DMS79 treated with DMSO at 0.1 percent for 48 hours (cell line): ENCODE results near the gene AGAP3.

Experiments
- DNase-seq: peaks from one replicate; lab custom pipeline; 2025; lab: John Stamatoyannopoulos, UW

Gene AGAP3

DNA sequence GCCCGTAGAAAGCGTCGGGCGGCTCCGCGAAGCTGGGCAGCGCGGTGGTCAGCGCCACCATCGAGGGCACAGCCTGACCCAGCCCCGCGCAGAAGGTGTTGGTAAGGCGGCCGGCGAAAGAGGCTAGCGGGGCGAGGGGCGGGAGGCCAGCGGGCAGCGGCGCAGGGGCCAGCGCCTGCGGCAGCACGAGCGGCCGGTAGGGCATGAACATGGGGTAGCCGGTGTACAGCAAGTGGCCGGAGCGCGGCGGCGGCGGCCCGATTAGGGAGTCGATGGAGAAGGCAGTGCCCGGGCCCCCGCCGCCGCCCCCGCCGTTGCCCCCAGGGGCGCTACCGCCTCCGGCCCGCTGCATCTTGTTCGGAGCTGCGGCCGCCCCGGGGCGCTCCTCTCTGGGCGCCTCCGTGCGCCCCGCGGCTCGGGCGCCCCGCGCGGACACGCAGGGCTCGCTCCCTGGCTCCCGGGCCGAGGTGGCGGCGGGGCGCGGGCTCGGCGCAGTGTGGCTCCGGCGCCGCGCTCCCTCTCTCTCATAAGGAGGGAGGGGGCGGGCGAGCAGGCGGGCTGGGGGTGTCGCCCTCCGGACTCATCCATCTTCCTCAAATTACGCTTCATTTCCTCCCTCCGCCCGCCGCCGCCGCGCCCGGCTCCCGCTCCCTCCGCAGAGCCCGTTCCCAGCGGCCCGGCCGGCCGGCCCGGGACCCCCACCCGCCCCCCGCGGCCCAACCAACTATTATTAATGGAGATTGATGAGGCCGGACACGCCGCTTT, 81.1 kb downstream of the AGAP3 start, which contains the start of gene GBX1:
GBX1 (minus strand) TSS at position 498 of the 765 bp plus-strand sequence; CDS start at position 352, 146 bp downstream.
- DNase-seq: no peak

DNA sequence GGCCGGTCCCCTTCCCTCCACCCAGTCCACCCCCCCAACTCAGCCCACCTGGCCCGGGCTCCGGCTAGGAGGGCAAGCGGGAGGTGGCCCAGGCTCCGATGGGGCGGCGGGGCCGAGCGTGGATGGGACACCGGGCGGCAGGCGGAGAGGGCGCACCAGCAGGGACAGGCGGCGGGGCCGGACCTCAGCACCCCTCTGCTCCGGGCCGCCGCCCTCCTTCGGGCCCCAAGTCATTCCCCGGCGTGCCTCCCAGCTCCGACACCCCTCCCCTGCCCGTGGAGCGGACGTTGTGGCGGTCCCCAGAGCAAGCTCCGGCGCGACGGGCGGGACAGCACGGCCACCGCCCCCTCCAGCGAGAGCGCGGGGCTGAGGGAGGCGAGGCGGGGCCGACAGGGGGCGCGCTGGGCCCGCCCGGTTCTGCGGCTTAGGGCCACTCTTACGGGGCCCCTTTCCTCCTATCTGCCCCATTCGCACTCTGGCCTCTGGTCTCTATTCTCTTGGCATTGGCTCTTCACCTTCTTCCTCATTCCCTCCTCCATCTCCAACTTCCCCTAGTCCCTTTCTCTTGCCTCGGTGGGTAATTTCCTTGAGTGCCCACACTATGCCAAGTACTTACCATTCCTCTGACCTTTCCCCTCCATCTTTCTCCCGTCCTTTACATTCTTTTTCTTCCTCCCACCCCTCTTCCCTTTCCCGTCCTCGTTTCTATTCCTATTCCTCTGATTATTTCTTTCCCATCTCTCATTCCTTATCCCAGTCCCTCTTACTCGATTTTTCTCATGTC, 81.9 kb downstream of the AGAP3 start:
- no peak for DNase-seq

DNA sequence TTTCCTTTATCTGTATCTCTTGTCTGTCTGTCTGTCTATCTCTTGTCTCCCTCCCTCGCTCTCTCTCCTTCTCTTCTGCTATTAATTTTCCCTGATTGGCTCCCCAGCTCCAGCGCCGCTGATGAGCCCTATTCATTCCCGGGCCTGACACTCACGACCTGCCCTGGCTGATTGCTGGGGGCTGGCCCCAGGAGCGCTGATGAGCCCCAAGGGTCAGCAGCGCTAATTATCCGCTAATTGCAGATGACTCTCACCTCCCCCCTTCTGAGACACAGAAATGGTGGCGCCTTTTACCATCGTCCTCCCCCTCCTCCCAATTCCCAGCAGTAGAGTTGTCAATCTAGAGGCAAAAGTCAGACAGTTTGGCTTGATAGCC, 82.5 kb downstream of the AGAP3 start:
- no peak for DNase-seq

DNA sequence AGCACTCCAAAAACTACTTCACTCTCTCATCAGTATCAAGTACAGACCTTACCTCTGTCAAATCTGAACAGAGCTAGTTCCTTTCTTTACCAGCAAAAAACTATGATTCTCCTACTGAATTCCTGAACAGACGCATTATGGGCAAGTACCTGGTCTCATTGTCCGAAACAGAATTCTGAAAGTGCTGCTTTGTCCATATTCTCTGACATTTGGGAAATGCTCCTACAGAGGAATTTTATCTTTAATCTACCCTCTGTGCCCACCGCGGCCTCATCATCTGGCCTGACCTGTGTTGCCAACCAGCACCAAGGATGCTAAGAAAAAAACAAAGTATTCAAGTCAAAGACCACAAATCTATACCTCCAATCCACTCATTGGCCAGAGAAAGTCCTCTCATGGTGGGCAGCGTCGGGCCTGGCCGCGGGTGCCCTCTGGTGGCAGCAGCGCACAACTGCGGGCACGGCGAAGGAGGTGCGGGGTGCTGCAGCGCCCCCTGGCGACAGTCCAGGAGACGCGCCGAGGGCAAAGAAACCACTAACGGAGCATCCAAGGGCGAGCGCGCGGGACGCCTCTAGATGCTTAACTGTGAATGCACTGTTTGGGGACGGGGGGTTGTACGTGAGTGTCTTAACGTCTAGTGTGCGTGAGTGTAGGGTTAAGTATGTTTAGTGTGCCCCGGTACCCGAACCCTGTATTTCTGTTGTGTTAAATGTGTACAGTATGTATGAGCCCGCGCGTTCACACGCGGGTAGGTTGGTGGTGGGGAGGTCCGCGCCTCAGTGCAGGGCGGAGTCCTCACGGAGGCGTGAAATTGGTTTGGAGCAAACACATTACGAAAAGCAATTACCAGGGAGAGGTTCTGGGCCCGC, 86.2 kb downstream of the AGAP3 start:
- DNase-seq: peak; percentile 24

DNA sequence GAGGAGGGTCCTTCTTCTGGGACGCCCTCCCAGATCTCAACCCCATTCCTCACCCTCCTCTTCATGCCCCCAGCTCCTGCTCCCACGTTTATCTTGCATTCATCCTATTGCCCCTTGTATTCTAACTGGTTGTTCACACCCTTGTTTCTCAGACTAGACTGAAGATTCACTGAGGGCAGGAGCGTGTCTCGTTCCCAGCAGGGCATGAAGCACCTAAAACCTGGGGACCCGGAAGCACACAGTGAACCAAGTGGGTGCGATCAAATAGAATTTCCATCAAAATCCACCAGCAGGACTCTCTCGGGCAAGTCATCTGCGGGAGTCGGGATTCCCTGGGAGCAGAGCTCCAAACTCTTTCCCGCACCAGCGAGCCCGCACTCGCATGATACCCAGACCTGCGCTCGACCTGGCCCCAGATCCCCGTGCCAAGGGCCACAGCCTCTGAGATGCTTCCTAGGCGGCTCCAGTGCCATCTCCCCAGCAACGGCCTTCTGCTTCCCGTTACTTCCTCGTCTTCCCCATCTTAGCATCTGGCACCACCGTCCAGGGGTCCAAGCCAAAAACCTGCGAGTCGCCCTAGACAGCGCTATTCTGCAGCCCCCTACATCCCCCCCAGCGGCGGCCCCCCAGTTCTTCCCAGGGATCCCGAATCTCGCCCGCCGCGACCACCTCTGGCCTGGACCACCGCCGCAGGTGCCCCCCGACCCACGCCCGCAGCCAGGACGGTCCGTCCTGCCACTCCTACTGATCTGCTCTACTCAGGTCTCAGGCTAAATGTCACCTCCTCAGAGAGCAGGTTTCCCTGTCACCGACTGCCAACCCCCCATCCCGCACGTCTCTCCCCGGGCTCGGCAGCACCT, 87.3 kb downstream of the AGAP3 start:
- DNase-seq: no peak

DNA sequence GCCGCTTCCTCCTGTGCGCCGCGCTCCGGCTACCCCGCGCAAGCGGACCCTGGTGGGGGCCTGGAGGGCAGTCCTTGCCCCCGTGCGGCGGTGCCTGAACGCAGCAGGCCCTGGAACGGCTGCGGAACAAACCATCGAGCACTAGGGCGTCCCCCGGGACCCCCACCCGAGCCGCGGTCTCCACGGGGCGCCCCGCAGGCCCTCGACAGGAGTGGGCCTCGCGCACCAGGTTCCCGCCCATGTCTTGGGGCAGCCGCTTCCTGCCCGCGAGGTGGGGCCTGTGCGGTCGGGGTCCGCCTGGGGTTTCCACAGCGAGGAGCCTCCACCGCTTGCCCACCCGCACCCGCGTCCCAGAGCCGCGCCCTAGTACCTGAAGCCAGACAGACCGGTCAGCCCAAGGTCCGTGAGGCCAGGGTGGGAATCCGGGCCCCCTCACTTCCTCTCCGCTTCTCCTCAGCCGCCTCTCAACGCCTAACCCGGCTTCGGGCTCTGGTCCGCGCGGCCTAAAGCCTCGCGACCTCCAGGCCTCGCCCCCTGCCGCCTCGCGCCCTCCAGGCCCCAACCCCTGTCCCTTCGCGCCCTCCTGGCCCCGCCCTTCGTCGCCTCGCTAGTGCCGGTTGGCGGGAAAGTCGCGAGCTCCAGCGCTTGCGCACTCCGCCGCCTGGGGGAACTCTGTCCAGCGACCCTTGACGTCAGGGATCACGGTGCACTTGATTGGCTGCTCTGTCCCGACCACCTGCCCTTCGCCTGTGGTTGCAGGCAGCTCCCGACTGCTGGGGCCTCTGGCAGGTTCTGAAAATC, 88.2 kb downstream of the AGAP3 start:
- no peak for DNase-seq

DNA sequence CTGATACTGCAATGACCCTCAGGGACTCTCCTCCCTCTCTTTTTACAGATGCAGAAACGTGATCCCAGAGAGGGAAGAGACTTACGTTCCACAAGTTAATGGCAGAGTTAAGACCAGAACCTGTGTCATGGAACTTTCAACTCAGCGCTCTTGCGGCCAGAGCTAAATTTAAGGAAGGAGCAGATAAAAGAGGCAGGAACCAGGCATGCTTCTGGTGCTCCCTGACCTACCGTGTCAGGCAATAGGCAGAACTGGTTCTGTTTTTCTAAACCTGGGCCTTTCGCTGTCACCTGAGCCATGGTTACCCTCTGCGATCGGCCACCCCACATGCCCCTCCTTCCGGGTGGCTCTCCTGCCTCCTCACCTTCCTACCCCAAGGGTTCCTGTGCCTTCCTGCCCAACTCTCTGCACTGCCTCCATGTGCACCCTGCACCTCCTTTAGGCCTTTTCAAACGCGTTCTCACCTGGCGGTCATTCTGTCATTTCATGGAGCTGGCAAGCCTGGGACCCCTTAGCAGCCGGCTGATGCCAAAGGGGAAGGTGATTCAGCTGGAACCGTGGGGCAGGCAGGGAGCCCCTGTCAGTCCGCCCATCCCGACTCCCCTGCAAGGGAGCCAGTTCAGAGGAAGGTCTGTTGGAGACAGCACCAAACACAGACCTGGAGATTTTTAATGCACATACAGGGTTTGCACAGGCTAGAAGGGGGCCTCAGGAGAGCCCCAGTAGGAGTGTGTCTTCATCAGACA, 88.9 kb downstream of the AGAP3 start:
- DNase-seq: no peak

DNA sequence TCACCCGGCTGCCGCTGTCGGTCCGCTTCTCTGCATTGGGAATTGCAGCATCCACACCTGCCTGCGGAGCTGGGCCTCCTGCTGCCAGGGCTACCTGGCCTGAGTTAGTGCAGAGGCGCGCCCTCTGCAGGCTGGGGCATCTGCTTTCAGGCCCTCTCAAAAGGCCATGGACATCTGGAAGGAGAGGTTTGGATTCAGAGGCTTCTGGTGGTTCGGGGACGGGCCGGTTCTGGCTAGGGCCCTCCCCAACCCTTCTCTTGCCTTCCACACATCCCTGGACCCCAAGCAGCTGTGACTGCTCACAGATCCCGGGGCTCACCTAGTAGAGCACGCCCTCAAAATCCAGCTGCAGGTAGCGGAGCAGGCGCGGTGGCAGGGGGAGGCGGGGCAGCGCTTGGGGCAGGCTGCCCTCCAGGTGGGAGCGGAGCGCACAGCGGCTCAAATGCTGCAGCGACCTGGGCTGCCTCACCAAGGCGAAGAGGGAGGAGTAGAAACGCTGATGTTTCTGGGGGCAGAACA, 89.6 kb downstream of the AGAP3 start:
- no peak for DNase-seq

DNA sequence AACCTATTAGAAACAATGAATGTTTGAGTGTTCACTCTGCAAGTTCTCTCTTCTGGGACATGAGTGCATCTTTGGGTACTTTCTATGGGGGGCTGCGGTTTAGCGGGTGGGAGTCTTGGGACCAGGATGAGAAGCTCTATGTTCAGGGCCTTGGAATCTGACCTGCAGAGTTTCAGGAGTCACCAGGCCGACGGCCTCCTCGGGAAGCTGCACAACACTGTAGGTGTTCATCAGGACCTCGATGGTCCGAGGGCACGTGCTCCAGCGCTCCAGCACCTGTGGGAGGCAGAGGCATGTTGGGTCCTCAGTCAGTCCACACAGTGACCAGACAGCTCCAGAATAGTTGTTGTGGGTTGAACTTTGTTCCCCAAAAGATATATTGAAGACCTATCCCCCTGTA, 90.1 kb downstream of the AGAP3 start:
- DNase-seq: no peak

DNA sequence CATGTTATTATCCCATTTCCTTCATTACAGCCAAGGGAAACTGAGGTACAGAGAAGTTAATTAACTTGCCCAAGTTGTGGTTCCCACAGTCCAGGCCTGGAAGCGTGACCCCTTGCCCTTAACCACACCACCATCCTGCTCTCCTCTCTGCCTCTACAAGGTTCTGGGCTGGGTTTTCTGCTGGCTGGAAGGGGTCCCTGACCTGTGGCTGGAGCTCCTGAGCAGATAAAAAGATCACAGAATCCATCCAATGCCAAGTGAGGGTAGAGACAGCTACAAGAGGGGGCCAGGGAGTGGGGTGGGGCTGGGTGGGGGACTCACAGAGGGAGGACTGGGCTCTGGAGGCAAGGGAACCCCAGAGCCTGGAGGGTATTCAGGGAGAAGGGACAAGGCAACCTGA, 91.0 kb downstream of the AGAP3 start:
- DNase-seq: no peak

DNA sequence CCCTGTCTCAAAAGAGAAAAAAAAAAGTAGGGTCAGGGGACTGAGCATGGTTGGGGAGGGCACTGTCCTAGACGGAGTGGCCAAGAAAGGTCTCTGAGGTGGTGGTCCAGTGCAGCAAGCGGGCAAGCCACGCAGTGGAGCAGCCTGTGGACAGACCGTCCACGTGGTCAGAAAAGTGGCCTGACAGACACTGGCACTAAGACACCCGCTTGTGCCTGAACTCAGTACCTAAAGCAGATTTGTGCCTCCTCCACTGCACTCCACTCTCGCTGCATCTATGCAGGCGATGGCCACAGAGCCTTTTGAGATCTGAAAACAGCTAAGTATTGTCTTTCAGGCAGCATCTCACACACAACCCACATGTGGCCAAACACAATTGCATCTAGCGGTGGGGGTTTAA, 92.0 kb downstream of the AGAP3 start:
- DNase-seq: no peak

DNA sequence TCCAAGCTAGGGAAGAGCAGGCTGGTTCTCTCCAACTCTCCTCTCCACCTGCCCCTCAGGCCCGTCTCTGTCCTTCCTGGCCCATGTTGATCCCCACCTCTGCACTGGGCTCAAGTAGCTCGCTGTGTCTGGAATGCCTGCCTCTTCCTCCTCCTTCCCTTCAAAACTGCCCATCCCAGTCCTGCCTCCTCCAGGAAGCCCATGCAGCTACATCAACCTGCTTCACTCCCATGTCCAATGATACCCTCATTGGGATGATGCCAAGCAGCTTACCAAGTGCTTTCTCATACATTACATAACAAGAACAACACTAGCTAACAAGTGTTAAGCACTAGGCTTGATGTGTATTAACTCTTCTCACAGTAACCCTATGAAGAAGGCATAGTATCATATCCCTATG, 92.6 kb downstream of the AGAP3 start:
- DNase-seq: no peak

DNA sequence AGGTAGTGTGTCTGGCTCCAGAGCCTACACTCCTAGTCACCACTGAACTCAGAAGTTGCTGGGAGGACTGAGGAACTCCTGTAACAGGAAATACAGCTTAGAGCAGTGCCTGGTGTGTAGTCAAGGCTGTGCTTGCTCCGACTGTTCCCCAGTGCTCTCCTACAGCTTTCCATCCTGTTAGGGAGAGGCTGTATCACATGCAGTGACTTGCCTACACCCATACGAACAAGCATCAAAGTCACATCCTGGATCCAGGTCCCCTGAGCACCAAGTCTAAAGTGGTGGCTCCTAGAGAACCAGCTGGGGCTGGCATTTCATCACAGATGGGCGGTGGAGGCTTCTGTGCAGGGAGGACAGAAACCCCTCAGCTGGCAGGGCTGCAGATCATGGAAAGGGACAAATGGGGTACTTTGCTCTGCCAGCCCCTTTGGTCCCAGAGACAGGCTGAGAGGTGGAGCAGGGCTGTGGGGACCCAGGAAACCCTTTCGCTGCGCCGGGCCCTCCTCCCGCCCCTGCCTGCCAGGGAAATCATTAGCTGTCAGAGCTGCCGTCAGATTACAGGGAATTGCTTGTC, 93.1 kb downstream of the AGAP3 start:
- no peak for DNase-seq

DNA sequence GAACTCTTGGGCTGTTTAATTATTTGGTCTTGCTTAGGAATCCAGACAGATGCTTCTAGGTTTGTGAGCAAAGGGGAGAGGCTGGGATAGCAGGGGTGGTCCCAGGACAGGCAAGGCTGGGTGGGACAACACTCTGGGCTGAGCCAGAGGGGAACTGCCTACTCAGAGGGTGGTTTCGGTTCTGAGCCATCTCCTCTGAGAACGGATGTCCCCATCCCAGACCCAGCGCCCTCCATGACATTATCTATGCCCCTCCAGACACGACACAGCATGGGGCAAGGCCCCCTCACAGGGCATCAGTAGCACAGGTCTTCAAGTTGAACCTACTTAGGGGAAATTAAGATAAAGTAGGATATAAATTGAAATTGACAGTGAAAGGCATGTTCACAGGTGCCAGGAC, 93.7 kb downstream of the AGAP3 start:
- DNase-seq: no peak

DNA sequence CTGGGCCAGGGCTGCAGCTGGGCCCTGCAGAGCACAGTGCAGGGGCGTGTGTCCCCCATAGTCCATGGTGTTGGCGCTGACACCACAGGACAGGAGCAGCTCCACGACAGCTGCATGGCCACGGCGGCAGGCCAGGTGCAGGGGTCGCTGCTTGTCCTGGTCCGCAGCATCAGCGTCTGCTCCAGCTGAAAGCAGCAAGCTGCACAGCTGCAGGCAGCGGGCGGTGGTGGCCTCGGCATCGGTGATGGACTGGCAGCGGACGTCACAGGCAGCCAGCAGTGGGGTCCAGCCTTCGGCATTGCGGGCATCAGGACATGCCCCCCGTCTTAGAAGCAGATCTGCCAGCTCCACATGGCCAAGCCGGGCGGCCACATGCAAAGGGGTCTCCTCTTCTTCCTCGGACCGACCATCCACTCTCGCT, 94.7 kb downstream of the AGAP3 start:
- no peak for DNase-seq

DNA sequence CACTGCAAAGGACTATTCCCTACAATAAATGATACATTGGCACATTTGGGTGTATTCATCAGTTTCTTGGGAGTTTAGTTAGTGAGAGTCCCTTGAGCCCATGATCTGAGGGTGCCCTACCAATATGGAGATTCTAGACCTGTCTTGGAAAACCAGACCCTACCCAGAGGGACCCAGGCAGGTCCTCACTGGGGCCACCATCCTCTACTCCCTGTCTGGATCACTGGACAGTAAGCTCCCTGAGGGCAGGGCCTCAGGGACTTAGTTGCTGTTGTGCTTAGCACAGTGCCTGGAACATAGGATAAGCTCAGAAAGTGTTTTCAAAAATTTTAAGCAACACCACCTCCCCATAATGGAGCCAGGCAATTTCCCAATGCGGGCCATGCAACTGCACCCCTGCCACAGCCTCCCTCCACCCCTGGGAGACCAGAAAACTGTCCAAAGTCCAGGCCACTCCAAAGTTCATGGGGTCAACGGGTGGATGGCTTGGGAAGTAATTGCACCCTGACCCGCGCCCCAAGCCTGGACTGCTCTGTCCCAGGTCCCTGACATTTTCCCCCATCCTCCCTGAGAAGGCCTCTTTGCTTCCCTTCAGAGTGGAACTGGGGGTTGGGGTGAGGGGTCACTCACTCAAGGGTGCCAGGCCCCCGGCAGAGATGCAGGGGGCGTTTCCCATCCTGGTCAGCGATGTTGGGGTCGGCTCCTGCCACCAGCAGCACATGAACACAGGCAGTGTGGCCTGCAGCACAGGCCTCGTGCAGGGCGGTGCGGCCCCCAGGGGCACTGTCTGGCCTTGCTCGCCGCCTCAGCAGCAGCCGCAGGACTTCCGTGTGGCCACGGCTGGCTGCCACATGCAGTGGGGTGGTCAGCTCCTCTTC, 99.7 kb downstream of the AGAP3 start:
- no peak for DNase-seq

DNA sequence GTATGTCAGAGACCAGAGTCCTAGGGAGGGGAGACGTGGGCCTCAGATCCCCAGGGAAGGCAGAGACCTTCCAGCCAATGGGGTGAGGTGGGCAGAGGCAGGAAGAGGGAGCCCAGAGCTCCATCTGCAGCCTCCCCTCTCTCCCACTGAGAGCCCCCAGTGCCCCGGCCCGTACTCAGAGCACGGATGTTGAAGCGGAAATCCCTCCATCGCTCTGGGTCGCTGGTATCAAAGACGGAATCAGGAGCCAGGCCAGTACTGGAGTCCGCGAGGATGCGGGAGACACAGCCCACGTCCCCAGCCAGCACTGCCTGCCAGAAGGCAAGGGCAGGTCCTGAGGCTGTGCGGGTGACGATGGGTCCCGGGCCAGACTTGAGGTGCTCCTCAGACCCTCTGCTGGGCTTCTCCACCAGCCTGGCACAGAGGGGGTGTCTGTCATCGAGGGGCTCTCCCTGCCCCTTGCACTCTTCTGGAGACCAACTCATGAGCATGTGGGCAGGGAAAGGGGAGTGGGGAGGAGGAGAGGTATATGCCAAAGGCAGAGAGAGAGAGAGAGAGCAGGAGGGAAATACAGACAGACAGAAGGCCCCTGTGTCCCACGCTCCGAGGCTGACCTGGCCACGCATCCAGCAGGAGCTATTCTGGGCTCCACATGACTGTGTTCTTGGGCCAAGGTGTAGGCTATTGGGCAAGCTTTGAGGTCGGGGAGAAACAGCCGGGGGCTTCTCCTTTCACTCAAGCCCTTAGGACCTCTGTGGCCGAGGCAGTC, 100.5 kb downstream of the AGAP3 start, which contains the start of gene ASB10:
ASB10 (minus strand) TSS at position 611 of the 769 bp plus-strand sequence; CDS start at position 491, 120 bp downstream.
- no peak for DNase-seq
